ENCODE results near the gene HDAC5. TPM values are rescaled to one million over a fixed set of nuclear protein-coding genes. Genes with fewer than 3 reads are reported as not detected.
"Not testable (repeated sequence)": the region's sequence is repeated elsewhere in the genome, so short reads cannot be mapped to it uniquely, and the experiment has no call there.

Gene HDAC5
- total RNA-seq, 1 donor from 2014 or later = 32.5 TPM

GRCh38 chr17:44134752-44135568 is 11.5 kb upstream of the HDAC5 start:
- no peak for DNase-seq (ENCODE audit: low read depth)
- Histone ChIP-seq H3K4me3 (ENCODE audit: low read depth, low read length) (no peak overlapping the region), H3K36me3 (ENCODE audit: control insufficient read depth, insufficient read depth, low read length) (no peaks in the 10 kb centered on the region), H3K27me3 (ENCODE audit: control insufficient read depth, insufficient read depth, low read length) (no peaks in the 10 kb centered on the region)
- TF ChIP-seq, protein P1, sequence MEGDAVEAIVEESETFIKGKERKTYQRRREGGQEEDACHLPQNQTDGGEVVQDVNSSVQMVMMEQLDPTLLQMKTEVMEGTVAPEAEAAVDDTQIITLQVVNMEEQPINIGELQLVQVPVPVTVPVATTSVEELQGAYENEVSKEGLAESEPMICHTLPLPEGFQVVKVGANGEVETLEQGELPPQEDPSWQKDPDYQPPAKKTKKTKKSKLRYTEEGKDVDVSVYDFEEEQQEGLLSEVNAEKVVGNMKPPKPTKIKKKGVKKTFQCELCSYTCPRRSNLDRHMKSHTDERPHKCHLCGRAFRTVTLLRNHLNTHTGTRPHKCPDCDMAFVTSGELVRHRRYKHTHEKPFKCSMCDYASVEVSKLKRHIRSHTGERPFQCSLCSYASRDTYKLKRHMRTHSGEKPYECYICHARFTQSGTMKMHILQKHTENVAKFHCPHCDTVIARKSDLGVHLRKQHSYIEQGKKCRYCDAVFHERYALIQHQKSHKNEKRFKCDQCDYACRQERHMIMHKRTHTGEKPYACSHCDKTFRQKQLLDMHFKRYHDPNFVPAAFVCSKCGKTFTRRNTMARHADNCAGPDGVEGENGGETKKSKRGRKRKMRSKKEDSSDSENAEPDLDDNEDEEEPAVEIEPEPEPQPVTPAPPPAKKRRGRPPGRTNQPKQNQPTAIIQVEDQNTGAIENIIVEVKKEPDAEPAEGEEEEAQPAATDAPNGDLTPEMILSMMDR (IDR thresholded peaks at IDR 0.05; ENCODE audit: insufficient read depth, low read length, poor library complexity, severe bottlenecking) = no peak

DNA sequence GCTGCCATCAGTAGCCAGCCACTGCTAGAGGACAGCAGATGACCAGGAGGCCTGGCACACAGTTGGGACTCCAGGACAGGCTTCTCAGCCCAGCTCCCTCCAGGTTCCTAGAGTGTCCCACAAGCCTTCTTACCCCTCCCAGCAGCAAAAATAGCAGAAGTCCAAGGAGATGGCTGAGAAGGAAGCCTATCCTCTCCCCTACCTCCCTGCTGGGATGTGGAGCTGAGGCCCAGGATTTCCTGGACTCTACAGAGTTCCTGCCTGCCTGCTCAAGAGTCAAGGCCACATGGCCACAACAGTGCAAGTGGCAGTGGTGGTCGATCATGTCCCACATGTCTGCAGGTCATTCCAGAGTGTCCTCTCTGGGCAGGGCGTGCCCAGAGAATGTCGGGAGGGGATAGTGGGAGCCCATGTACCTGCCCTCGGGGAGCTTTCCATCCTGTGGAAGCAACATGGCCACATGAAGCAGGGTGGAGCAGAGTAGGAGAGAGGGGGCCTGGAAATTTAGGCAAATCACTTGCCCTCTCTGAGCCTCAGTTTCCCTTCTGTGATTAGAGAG is 10.6 kb upstream of the HDAC5 start:
- H3K36me3 ChIP-seq (ENCODE audit: control insufficient read depth, insufficient read depth, low read length) = no peaks in the 10 kb centered on the region
- no peaks in the 10 kb centered on the region for H3K27me3 ChIP-seq (ENCODE audit: control insufficient read depth, insufficient read depth, low read length)
- TF ChIP-seq, protein P1 (IDR thresholded peaks at IDR 0.05; ENCODE audit: insufficient read depth, low read length, poor library complexity, severe bottlenecking) = no peak
- no peak for DNase-seq (ENCODE audit: low read depth)
- no peak overlapping the region for H3K4me3 ChIP-seq (ENCODE audit: low read depth, low read length)

- TF ChIP-seq, protein P1 (IDR thresholded peaks at IDR 0.05; ENCODE audit: insufficient read depth, low read length, poor library complexity, severe bottlenecking) = no peak
- no peak for DNase-seq (ENCODE audit: low read depth)
- Histone ChIP-seq H3K36me3 (ENCODE audit: control insufficient read depth, insufficient read depth, low read length) (no peaks in the 10 kb centered on the region), H3K4me3 (ENCODE audit: low read depth, low read length) (no peak overlapping the region), H3K27me3 (ENCODE audit: control insufficient read depth, insufficient read depth, low read length) (no peaks in the 10 kb centered on the region)
Measured at GRCh38 chr17:44132275-44132821, 8.9 kb upstream of the HDAC5 start.

DNA sequence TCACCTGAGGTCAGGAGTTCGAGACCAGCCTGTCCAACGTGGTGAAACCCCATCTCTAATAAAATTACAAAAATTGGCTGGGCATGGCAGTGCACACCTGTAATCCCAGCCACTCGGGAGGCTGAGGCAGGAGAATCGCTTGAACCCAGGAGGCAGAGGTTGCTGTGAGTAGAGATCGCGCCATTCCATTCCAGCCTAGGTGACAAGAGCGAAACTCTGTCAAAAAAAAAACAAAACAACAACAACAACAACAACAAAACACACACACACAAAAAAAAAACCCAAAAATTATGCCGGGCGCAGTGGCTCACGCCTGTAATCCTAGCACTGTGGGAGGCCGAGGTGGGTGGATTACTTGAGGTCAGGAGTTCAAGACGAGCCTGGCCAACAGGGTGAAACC is 7.9 kb upstream of the HDAC5 start:
- not testable (repeated sequence) for H3K36me3 ChIP-seq (ENCODE audit: control insufficient read depth, insufficient read depth, low read length); H3K27me3 ChIP-seq (ENCODE audit: control insufficient read depth, insufficient read depth, low read length); DNase-seq (ENCODE audit: low read depth); H3K4me3 ChIP-seq (ENCODE audit: low read depth, low read length)

GRCh38 chr17:44130693-44131349 is 7.4 kb upstream of the HDAC5 start:
- H3K36me3 ChIP-seq (ENCODE audit: control insufficient read depth, insufficient read depth, low read length) = no peaks in the 10 kb centered on the region
- no peak for DNase-seq (ENCODE audit: low read depth)
- TF ChIP-seq, protein P1 (IDR thresholded peaks at IDR 0.05; ENCODE audit: insufficient read depth, low read length, poor library complexity, severe bottlenecking) = no peak
- H3K4me3 ChIP-seq (ENCODE audit: low read depth, low read length) = no peak overlapping the region
- no peaks in the 10 kb centered on the region for H3K27me3 ChIP-seq (ENCODE audit: control insufficient read depth, insufficient read depth, low read length)

DNA sequence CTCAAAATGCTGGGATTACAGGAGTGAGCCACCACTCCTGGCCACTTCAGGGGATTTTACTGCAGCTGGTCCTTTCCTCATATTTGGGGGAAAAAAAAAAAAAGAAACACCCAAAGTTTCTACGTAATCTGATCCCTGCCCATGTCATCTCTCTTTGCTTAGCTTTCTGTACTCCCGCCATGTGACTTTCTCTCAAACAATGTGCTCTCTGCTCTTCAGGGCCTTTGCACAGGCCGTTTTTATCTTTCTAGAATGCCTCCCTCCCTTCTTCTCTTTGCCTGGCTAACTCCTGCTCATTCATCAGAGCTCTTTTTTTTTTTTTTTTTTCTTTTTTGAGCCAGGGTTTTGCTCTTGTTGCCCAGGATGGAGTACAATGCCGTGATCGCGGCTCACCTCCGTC is 4.9 kb upstream of the HDAC5 start:
- no peaks in the 10 kb centered on the region for H3K36me3 ChIP-seq (ENCODE audit: control insufficient read depth, insufficient read depth, low read length)
- no peak for DNase-seq (ENCODE audit: low read depth)
- H3K27me3 ChIP-seq (ENCODE audit: control insufficient read depth, insufficient read depth, low read length) = no peaks in the 10 kb centered on the region
- no peak overlapping the region for H3K4me3 ChIP-seq (ENCODE audit: low read depth, low read length)
- TF ChIP-seq, protein P1 (IDR thresholded peaks at IDR 0.05; ENCODE audit: insufficient read depth, low read length, poor library complexity, severe bottlenecking) = no peak
